T-helper 22 cell (primary cell): ENCODE results near the gene GALNT16.

Source experiments
- DNase-seq: peaks from one replicate; pipeline ENCODE4 v3.0.0-alpha.2; 2020; ENCODE audit warnings: low read depth

Gene GALNT16

DNA sequence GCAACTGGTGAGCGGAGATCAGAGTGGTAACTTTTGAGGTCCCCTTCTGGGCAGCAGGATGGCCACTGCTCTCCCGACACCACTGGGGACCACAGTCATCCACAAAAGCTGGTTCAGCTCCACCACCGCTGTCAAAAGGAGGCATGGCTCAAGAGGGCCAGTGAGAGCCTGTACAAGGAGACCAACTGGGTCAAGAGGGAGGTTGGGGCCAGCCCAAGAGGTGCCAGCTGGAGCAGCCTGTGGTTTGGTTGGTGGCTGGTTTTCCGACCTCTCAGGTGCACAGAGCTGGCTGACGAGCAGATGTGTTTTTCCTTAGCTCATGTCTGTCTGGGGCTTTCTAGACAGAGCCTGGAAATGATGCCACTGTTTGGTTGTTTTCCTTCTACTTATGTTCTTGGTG, 78.0 kb downstream of the GALNT16 start:
- no peak for DNase-seq

GRCh38 chr14:69339426-69339825, 79.5 kb downstream of the GALNT16 start:
- no peak for DNase-seq

- DNase-seq = no peak
Measured at GRCh38 chr14:69342928-69343525, 83.1 kb downstream of the GALNT16 start.

DNA sequence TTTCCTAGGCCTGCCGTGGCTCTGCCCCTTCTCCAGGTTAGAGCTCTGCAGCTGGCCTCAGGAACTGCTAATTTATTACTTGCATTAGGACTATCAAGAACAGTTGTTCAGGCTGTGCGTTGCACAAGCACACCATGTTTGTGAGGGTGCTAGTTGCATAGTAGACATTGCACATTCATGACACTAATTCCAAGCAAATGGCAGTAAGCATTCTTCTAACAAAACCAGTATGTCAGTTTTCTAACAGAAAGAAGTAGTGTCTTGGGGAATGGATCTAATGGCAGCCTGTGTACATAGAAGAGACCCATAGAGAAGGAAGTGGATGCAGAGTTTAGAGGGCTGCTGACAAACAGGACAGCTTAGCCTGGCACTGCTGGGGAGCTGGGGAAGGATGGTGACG, 84.2 kb downstream of the GALNT16 start:
- no peak for DNase-seq

DNA sequence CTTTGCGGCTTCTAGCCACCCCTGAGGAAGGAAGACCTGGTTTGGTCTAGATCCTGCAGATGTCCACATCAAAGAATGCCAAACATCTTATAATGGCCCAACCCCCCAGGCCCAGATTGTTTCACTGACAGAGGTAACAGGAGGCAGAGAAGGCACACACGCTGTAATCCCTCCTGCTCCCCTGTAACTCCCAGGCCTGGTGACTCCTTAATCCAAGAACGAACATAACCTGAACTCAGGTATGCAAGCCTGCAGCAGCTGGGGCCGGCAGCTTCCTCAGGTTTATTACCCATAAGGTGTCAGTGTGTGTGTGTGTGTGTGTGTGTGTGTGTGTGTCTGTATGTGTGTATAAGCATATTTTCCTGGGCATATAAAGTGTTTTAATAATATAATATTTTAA, 85.4 kb downstream of the GALNT16 start:
- no peak for DNase-seq

- DNase-seq = no peak
Measured at GRCh38 chr14:69346710-69347109, 86.8 kb downstream of the GALNT16 start.

DNA sequence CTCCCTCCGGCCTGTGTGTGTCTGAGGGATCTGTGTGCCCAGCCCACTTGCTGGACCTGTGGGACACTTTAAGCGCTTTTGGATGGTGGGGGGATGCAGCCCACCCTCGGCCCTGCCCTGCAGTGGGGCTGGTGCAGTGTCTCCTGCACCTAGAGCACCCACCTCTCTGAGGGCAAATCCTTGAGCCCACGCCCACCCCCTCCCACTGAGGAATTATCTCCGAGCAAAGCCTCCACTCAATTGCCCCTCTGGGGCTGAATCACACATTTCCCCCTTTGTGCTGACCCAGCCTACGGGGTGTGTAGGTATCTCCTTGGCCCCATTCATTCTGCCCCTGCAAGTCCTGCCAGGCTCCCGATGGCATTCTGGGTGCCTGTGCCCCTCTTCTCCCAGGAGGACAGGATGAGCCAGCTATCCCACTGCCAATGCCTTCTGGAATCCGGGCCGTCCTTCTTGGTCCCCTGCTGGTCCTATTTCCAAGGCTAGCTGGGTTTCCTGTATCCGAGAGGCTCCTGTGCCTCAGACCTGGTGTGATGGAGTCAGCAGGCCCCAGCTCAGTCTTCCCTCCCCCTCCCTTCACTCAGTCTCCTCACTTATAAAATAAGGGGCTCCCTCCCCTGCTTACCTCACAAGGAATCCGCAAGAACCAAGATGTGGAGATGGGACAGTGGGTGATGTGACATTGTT, 89.3 kb downstream of the GALNT16 start:
- no peak for DNase-seq

GRCh38 chr14:69350892-69351291, 90.9 kb downstream of the GALNT16 start:
- DNase-seq = no peak

- no peak for DNase-seq
Measured at GRCh38 chr14:69351385-69351784, 91.4 kb downstream of the GALNT16 start.

- DNase-seq = no peak
Measured at GRCh38 chr14:69351911-69352310, 92.0 kb downstream of the GALNT16 start.

DNA sequence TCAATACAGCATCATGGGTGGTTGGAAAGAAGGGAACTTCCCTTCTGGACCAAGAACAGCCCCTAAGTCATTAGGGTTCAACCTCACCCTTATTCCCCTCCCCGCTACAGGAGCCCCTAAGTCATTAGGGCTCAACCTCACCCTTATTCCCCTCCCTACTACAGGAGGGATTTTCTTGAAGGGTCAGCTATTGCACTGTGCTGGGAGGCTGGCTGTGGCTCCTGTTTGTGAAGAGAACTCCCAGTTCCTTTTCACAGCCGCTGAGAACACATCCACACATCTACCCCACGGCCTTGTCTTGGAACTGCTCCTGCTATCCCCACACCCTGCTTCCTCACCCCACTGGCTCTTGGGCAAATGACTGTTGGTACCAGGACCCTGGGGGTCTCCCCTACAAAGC, 93.2 kb downstream of the GALNT16 start:
- DNase-seq = no peak

DNA sequence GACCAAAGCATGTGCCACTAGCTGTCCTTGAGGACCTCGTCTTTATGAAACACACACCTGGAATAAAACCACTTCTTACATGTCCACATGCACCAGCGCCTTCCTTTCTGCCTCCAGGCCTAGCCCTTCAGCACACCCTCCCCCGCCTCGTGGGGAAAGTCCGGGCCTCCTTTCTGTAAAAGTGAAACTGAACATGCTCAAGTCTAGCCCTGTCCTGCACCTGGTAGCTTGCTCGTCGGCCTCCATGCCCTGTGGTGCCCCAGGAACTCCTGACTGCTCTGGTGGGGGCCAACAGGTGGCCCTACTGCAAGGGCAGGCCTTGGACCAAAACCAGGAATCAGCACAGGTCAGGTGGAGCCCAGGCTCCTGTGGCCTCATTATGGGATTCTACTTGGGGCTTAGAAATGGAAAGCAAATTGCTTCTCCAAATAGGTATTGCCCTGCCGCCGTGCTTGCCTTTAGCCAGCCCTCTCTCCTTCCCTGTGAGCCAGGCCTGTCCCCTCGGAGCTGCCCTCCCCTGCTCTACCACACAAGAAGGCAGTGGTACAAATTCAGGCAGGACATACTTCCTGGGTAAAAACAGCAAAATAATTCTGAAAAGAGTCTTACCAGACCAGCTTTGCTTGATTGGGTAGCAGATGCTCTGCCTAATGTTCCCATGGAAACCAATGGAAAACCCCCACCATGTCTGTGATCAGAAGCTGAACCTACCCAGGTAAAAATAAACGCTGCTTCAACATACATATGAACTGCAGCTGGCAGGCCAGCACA, 94.6 kb downstream of the GALNT16 start:
- no peak for DNase-seq

- no peak for DNase-seq
Measured at GRCh38 chr14:69355154-69355597, 95.2 kb downstream of the GALNT16 start.

GRCh38 chr14:69355607-69356281, 95.8 kb downstream of the GALNT16 start:
- DNase-seq = no peak

GRCh38 chr14:69356903-69357543, 97.1 kb downstream of the GALNT16 start:
- no peak for DNase-seq

DNA sequence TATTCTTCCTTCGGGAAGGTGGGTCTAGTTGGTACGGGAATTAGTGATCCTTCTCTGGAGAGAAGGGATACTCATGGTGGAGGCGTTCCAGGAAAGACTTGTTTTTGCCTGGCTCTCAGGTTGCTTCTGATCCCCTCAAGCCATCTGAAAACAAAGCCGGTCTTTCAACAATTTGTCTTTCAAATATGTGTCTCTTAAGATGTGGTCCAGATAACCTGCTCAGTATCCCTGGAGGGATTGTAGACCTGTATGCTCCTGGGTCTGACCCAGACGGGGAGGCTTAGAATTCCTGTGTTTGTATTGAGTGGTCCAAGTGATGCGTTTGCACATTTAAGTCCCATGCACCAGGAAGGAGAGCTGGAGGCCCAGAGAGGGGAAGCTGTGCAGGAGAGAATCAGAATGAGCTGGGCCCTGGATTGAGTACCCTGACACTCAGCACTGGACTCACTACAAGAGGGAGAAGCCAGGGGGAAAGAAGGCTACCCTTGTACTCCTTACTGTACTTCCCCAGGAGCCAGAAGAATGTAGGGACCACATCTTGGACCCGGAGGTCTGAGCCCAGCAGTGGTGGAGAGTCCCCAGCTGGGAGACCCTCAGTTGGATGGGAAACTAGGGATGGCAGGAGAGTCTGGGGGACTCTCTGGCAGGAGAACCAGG, 97.7 kb downstream of the GALNT16 start:
- no peak for DNase-seq

DNA sequence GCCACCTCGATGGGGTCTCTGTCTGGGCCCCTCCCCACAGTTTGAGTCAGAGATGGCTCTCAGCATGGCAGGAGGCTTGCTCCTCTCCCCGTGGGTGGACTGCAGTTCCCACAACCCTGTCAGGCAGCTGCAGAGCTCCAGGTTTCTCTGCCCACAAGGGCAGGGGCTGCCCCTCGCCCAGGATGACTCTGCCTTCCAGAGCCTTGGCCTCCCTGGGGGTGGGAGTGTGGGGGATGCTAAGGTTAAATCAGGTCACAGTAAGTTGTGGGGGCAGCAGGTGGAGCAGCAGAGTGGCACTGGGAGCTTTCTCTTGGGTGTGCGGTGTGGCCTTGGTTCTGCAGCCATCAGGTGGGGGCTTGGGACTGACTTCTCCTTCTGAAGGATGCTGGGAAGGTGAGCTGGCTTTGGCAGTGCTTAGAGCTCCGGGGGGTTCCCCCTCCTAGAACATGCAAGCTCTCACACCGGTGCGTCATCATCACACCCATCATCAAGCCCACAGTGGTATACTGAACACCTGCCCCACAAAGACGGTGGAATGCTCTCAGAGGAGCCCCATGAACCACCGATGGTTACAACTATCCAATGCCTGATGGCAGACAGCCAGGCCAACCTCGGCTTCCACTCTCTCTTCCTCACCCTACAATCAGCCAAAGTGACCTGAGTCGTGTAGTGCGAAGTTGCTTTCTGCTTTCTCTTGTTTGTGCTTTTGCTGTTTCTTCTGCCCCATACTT, 98.4 kb downstream of the GALNT16 start:
- DNase-seq = no peak

DNA sequence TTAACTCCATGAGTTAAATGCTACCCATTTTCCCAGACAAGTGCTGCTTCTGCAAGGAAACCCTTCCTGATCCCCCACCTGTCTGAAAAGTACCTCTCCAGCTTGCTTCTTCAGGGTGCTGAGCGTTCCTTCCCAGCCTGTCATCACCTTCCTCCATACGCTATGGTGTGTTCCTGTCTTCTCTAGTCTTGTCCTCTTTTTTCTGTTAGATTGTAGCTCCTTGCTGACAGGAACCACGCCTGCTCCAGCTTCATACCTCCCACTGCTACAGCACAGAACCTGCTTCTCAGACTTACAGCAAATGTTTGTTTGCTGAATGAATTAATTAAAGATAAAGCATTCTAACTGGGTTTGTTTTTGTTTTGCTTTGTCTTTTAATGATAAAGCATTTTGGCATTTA, 99.0 kb downstream of the GALNT16 start:
- no peak for DNase-seq

GRCh38 chr14:69360438-69361108, 100.6 kb downstream of the GALNT16 start:
- DNase-seq = no peak

- DNase-seq = no peak
Measured at GRCh38 chr14:69363055-69363454, 103.1 kb downstream of the GALNT16 start.
